ENCODE results near the gene CLK3.
"Not testable (repeated sequence)": the region's sequence is repeated elsewhere in the genome, so short reads cannot be mapped to it uniquely, and the experiment has no call there.

Gene CLK3

DNA sequence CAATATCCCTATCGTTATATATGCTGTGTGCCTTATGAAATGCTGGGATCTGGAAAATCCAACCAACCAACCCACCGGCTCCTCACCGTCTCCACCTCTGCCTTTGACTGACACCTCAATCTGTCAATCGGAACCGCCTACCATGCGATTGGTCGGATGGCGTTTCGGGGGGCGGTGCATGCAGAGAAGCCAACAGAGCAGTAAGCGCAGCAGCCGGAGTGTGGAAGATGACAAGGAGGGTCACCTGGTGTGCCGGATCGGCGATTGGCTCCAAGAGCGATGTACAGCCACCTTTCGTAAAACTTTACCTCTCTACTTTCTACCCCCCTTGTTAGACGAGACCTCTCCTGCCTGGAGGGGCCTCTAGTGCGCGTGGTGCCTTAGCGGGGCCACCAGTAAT, 6.3 kb downstream of the CLK3 start:
- DNase-seq: no peak

DNA sequence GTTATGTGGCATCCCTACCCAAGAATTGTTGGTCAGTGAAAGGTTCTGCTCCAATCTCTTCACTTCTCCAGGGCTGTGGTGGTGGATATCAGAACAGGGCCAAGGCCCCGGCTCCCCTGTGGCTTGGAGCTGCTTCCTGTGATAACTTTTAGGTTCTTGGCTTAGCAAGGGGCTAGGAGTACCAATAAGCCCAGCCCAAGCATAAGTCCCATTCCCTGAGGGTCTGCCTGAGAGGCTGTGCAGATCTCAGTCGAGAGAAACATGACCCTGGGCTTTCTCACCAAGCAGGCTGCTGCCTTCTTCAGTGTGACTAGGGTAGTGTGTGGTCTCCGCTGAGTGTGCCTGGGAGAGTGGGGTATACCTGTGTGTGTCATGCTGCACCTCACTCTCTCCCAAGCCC, 7.1 kb downstream of the CLK3 start:
- DNase-seq: no peak

DNA sequence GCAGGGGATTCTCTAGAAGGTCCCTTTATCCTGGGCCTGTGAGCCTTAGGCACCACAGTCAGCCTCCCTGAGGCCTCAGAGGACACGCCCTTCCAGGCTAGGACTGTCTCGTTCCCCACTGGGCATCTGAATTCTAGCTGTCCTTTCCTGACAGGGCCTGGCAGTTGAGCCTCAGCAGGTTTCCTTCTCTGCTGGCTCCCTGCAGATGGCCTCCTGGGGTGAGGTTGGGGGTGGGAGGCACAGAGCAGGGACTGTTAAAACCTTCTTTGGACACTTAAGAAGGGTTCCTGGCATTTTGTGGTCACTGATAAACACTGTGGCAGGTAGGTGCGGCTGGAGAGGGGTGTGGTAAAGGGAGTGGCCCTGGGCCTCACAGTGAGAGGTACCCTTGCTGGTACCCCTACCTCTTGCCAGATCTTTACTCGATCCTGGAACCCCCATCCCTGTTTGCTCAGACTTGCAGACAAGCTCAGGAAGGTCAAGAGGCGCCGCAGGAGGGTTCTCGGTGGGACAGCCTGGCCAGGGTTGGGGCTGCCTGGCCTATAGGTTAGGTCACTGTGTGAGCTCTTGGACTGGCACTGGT, 8.5 kb downstream of the CLK3 start:
- DNase-seq: no peak

DNA sequence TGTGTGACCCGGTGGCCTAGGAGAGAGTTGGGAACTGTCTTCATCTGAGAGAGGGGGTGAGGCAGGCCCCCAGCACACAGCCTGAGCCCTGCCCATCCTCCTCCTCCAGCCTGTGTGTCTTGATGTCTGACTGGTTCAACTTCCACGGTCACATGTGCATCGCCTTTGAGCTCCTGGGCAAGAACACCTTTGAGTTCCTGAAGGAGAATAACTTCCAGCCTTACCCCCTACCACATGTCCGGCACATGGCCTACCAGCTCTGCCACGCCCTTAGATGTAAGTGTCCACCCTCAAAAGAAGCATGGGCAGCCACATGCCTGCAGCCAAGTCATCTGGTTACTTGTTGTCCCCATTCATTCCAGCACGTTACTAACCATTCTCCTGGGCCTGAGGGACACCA, 10.1 kb downstream of the CLK3 start:
- no peak for DNase-seq

DNA sequence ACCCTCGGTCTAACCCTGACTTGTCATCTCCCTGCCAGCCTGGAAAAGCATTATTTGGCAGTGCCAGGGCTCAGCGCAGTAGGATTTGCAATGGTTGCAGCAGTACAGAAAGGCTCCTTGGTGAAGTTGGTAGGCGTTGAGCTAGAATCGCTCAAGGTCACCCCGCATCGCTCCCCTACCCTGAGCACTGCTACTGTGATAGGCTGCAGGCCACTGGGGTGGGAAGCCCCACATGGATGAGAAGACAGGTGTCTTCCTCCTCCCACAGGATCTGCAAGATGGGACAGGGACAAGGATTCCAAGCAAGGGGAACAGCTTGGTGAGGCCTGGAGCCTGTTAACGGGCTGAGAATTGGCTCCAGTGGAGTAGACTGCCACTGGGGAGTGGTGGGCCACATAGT, 10.7 kb downstream of the CLK3 start:
- no peak for DNase-seq

DNA sequence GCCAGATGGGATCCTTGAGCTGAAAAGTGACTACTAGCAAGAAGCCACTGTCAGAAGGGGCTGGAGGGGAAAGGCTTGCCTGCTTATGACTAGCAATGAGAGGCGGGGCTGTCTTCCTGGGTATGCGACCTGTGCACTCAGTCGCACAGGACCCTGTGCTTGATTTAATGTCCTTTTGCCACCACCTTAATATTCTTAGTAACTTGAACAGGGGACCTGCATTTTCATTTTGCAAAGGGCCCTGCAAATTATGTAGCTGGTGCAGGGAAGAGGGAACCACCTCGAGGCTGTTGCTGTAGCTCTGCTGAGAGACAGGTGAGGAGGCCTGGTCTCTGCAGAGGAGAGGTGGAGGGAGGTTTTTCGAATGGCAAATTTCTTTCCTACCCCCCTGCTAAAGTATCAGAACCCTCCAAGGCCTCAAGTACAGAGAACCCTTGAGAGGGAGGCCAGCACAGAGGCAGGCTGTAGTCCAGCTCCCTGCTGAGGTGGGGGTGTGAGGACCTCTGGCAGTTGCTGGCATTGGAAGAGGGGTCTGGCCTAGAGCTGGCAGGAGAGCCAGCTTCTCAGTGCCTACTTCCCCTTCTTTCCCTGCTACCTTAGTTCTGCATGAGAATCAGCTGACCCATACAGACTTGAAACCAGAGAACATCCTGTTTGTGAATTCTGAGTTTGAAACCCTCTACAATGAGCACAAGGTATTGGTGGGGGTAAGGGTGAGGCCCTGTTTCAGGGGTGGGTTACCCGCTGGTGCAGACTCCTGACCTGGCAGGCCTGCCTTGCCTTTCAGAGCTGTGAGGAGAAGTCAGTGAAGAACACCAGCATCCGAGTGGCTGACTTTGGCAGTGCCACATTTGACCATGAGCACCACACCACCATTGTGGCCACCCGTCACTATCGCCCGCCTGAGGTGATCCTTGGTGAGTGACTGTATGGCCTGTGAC, 11.4 kb downstream of the CLK3 start:
- DNase-seq: no peak

DNA sequence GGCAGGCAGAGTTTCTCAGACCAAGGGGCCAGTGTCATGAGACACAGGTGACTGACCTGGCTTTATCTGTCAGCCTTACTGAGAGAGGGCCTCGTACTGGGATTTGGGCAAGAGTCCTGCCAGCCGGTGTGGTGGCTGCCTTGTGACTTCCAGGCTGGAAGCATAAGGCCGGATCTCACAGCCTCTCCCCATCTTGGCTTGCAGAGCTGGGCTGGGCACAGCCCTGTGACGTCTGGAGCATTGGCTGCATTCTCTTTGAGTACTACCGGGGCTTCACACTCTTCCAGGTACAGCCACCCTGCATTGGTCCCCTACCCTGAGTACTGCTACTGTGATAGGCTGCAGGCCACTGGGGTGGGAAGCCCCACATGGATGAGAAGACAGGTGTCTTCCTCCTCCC, 12.1 kb downstream of the CLK3 start:
- no peak for DNase-seq

DNA sequence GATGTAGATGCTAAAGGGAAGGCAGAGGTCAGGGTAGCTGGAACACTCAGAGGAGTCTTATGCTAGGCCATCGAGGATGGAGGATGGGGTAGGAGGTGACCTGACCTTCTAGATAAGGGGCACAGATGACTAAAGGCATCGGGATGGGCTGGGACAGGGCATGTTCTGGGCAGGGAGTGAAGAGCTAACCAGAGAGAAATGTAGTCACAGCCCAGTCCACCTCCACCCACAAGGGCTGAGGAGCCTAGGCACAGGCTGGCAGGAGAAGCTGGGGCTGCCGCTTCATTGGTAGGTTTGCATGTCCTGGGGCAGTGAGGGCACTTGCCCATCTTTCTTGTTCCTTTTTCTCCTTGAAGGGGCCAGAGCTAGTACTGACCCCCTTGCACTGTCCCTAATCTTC, 12.6 kb downstream of the CLK3 start:
- no peak for DNase-seq

DNA sequence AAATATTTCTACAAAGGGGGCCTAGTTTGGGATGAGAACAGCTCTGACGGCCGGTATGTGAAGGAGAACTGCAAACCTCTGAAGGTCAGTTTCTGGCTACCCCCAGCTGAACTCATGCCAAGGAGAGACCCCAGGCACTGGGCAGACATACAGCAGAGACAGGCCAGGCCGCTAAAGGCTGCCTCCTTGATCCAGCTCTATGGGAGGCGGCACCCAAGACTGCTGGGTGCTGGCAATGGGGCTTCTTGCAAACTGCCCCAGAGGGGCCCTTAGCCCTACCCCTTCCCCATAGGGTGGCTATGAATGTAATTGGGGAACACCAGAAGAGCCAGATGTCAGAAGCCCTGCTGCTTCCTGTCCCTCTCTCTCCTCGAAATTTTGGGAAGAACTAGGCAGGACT, 13.3 kb downstream of the CLK3 start:
- DNase-seq: no peak

DNA sequence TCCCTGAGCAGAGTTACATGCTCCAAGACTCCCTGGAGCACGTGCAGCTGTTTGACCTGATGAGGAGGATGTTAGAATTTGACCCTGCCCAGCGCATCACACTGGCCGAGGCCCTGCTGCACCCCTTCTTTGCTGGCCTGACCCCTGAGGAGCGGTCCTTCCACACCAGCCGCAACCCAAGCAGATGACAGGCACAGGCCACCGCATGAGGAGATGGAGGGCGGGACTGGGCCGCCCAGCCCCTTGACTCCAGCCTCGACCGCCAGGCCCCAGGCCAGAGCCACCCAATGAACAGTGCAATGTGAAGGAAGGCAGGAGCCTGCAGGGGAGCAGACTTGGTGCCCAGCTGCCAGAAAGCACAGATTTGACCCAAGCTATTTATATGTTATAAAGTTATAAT, 14.1 kb downstream of the CLK3 start:
- not testable (repeated sequence) for DNase-seq

DNA sequence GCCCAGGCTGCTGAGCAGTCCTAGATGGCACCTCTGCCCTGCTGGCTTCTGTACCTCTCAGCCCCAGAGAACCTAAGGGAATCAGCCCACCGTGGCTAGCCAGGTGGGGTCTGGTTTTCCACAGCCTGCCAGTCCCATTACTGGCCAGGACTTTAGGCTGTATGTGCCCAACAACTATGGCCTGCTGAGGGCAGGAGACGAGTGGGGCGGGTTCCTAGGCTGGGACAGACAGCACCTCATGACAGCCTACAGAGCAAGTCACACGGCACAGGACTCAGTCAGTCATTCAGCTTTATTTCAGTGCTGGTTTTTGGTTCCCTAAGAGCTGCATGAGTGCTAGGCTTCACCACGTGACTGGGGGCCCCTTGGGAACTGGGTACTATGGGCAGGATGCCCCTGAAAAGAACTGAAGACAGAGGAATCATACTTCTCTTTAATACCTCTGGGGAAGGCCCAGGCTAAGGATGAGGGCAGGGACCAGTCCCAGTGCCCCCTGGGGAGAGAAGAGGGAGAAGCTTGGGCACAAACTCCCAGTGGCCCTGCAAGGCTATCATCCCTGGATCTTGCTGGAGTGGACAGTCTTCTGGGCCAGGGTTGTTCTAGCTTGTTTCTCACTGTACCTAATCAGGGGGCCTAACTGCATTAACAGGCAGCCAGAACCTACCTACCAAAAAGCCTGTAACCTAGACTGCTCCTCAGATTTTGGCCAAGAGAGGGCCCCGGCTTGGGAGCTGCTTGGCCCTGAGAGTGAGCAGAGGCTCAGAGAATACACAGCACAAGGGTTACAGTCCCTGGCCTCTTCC, 14.8 kb downstream of the CLK3 start:
- DNase-seq: no peak

DNA sequence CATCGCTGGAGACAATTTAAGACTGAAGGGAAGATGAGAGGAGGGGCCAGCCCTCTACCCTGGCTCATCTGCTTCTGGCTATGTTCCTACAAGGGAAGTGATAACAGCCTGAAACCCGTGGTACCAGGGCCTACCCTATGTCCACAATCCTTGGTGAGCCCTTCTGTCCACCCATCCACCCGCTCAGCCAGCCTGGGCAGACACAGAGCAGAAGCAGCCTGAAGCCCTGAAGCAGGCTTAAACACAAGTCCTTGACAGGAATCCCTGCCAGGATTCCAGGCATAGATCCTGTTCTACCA, 15.4 kb downstream of the CLK3 start:
- no peak for DNase-seq

DNA sequence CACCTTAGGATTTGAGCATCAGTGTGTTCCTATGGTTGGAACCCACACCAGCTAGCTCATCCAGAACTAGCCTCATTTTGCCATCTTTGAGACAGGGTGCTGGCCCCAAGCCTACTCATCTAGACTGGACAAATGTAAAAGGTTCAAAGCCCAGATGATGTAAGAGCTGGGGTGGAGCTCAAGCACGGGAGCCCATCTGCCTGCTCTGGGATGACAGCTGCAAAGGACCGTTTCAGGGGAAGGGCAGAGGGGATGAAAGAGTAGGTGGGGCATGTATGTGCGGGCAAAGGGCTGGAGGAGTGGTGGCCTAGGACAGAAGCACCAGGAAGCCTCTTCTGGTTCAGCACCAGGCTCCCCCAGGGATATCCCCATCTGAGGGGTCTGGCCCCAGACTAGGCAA, 15.8 kb downstream of the CLK3 start:
- no peak for DNase-seq

DNA sequence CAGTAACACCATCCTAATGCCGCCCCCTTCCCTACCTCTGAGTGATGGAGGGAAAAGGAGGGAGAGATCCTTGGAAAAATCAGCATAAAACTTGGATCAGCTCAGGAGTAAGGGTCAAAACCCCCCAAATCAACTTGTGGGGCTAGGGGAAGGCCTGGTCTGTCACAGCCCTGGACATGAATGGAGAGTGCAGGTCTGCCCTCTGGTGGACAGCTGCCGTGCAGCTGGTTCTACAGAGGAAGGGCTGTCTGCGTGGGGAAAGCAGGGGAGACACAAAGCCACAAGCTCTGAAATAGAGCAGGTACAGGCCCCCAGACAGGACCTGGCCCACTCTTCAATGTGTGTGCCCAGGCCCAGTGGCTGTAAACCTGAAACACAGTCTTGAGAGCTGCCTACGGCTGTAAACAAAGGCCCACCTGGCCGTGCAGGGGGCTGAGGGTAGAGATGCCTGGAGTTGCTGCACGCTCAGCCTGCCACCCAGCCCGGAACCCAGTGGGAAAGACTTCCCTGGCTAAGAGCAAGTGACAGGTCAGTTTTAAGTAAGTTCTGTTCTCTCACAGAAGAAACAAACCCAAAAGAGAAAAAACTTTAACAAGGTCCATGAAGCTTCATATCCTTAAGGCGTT, 16.4 kb downstream of the CLK3 start:
- DNase-seq: peak; percentile 49

DNA sequence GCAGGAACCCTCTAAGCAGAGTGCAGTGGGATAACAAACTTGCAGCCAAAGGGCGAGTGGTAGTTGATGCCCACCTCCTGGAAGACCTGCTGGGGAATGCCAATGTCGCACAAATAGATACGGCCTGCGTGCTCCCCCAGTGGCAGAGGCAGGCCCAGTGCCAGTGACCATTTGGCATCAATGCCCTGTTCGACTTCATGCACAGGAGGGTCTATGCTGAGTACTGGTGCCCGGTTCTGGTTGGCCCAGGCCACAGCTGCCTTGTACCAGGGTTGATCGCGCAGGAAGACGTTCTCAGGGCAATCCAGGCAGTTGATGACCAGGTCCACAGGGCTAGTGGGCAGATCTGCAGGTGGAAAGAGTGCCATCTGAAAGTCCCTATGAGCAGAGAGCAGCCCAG, 17.0 kb downstream of the CLK3 start:
- no peak for DNase-seq

DNA sequence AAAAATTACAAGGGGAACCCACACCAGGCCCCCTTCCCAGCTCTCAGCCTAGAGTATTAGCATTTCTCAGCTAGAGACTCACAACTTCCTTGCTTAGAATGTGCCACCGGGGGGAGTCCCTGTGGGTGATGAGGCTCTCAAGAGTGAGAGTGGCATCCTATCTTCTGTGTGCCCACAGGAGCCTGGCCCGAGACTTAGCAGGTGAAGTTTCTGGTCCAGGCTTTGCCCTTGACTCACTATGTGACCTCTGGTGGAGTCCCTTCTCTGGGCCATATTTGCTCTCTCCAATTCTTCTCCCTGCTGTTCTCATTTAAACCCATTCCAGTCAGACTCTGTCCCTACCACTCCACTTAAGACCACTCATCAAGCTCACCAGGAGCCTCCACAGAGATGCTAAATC, 18.1 kb downstream of the CLK3 start:
- DNase-seq: no peak

DNA sequence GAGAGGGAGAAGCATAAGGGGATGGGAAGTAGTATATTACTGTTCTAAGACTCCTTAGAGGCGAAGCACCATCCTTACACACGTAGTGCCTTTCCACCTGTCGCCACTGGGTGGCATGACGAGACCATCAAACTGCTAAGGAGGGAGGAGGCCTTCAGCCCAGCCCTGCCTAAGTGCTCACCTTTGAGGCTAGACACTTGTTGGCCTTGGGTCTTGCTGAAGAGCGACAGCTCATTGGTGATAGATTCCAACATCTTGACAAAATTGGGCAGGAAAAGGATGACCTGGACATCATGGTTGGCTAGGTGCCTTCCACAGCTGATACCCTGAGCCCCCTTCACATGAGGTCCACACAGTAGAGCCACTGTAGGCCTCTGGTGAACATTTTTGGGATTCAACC, 19.6 kb downstream of the CLK3 start:
- peak; percentile 67 for DNase-seq

DNA sequence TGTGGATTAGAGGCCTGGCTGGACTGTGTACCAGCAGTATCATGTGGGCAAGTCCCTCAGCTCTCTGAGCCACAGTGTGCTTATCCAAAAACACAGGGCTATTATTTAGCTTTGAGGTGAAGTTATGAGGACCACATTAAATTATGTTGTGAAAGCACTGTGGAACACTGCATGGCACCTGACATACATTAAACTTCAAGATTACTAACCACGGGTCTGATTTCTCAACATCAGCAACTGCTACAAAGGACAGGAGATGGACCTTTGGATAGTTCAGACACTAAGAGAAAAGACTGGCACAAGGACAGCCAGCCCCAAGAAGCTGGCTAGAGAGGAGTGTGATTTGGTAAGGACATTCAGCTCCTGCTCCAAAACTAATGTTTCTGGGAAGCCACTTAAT, 21.3 kb downstream of the CLK3 start:
- no peak for DNase-seq

DNA sequence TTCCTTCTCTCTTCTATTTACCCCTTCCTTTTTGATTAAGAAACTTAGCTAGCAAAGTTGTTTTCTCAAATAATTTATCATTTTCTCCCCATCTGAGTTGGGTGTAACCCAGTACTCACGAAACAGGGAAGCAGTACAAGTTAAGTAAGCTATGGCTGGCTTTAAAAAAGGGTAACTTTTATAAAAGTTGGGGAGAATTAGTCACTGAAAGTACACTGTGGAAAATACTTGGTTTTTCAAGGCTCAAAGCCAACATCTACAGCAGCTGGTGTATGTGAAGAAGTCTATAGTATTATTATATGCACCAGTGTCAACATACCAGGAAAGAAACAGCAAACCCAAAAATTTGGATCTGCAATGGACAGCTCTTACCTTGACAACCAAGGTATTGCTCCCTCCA, 25.5 kb downstream of the CLK3 start:
- no peak for DNase-seq

DNA sequence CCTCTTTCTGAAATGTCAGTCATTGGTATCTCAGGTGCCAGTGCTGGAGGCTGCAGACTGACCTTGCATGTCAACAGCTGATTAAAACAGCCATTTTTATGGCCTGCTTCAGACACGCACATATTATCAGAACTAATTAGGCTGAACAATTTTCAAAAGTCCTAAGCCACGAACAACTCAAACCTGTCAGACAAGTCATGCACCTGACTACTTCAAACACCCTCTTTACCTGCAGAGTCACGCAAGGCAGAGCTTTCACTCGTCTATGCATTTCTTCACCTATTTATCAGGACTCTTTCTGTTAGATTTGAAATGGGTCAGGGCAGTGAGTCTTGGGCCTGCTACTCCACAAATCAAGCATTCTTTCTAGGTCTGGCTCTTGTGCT, 26.7 kb downstream of the CLK3 start:
- no peak for DNase-seq

DNA sequence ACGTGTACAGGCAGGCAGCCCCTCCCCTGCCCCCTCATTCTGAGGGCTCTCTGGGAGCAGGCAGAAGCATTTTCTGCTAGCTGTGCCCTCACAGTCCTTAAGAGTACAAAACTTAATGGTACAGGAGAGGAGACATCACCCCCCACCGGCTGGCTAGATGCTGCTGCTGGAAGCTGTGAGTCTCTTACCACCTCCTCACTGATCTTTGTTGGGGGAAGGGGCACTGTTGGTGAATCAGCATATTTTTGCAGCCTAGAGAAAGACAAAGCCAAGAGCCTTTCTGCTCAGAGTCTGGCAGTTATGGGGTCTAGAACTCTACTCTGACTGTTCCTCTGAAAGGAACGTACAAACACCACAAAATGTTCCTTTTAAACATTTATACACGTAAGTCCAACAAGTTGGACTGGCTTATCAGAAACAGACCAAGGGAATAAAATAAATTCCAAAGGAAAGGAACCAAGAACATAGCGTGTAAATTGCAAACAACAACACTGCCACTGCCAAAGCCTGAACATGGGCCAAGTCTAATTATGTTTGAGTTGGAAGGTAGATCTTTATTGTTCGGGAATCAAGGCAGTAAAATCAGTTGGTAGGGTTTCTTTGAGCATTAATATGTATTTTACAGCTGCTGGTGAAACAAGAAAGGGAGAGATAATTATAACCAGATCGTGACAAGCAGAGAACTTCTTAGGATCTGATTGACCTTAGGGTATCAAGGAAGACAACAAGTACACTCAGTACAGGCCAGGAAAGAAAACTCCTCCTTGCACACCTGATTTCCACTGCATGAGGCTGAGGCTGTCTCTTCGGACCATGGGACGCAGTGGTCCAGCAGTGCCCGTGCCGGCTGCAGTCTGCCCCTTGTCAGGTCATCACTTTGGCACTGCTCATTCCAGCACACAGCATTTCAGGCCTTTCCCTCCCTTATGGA, 27.4 kb downstream of the CLK3 start:
- no peak for DNase-seq

DNA sequence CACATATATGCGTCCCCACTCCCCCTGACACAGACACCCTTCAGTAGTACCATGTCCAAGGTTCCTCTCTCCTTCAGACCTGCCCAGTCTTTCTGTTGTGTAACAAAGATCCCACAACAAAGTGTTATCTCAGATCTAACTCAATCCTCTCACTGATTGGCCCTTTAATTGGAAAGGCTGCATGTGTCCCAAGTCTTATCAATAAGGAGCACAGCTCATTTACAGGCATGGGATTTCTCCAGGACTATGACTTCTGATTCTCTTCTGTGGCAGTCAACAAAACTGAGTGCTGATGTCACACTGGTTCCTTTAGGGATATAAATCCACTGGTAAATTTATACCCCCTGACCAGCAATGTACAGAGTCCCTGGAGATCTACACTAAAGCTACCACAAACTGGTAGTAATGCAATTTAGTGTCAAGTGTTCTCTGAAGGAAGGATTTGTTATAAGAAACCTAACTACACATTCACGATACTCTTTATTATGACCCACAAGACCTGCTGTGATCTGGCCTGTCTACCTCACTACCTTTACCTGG, 28.1 kb downstream of the CLK3 start:
- no peak for DNase-seq

All from EL (cell line).